ENCODE results near the gene PLEKHB1.
"Not testable (repeated sequence)": the region's sequence is repeated elsewhere in the genome, so short reads cannot be mapped to it uniquely, and the experiment has no call there.

Gene PLEKHB1

DNA sequence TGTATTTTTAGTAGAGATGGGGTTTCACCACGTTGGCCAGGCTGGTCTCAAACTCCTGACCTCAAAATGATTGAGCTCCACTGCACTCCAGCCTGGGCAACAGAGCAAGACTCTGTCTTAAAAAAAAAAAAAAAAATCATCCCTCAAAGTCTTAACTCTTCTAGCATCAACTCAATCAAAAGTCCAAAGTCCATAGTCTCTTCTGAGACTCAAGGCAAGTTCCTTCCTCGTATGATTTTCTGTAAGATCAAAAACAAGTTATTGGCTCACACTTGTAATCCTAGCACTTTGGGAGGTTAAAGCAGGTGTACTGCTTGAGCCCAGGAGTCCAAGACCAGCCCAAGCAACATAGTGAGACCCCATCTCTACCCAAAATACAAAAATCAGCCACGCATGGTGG lies 24.4 kb downstream of the PLEKHB1 start:
- no peak overlapping the region for H3K4me3 ChIP-seq (ENCODE audit: low read depth, low read length)
- TF ChIP-seq, protein P1, sequence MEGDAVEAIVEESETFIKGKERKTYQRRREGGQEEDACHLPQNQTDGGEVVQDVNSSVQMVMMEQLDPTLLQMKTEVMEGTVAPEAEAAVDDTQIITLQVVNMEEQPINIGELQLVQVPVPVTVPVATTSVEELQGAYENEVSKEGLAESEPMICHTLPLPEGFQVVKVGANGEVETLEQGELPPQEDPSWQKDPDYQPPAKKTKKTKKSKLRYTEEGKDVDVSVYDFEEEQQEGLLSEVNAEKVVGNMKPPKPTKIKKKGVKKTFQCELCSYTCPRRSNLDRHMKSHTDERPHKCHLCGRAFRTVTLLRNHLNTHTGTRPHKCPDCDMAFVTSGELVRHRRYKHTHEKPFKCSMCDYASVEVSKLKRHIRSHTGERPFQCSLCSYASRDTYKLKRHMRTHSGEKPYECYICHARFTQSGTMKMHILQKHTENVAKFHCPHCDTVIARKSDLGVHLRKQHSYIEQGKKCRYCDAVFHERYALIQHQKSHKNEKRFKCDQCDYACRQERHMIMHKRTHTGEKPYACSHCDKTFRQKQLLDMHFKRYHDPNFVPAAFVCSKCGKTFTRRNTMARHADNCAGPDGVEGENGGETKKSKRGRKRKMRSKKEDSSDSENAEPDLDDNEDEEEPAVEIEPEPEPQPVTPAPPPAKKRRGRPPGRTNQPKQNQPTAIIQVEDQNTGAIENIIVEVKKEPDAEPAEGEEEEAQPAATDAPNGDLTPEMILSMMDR (IDR thresholded peaks at IDR 0.05; ENCODE audit: insufficient read depth, low read depth, low read length, missing control alignments): no peak
- DNase-seq (ENCODE audit: low read depth): no peak

DNA sequence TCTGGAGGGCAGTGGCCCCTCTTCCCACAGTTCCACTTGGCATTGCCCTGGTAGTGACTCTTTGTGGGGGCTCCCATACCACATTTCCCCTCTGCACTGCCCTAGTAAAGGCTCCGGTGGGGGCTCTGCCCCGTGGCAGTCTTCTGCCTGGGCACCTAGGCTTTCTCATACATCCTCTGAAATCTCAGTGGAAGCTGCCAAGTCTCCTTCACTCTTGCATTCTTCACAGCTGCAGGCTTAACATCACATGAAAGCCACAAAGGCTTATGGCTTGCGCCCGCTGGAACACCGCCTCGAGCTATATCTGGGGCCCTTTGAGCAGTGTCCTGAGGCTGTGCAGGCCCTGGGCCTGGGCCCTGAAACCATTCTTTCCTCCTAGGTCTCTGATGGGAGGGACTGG lies 25.3 kb downstream of the PLEKHB1 start:
- TF ChIP-seq, protein P1 (IDR thresholded peaks at IDR 0.05; ENCODE audit: insufficient read depth, low read depth, low read length, missing control alignments): no peak
- no peak for DNase-seq (ENCODE audit: low read depth)
- no peak overlapping the region for H3K4me3 ChIP-seq (ENCODE audit: low read depth, low read length)

DNA sequence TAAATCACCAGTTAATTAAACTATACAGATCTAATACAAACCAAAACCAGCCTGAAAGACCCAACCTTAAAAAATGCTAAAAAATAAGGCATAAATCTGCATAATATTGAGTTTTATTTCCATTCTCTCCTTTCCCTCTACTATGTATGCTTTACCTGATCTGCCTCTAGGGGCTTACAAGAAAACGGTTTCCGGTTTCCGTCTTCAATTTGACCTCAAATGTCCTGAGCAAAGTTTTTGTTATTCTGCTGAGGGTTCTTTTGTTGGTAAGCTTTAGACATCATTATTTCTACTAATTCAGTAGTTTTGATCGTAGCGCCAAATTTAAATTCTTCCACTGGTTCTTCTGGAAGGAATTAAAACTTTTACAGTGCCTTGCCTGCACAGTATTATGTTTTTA lies 30.2 kb downstream of the PLEKHB1 start:
- not testable (repeated sequence) for H3K4me3 ChIP-seq (ENCODE audit: low read depth, low read length); DNase-seq (ENCODE audit: low read depth)

DNA sequence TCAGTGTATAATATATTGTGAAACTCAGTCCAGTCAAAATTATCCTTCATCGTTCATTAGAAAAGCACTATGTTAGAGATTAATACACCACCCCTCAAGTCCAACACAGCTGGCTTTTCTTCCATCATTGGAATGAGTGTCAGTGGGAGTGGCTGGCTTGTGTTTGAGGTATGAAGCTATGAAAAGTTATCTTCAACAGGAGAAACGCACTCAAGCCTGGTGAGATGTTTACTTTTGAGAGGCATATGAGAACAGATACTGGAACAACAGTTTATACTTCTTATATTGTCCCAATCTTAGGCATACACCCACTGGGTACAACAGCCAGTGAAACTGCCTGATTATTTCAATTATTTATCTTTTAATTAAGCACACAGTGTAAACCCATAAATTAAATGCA lies 34.3 kb downstream of the PLEKHB1 start:
- DNase-seq (ENCODE audit: low read depth): no peak
- TF ChIP-seq, protein P1 (IDR thresholded peaks at IDR 0.05; ENCODE audit: insufficient read depth, low read depth, low read length, missing control alignments): no peak
- H3K4me3 ChIP-seq (ENCODE audit: low read depth, low read length): no peak overlapping the region

DNA sequence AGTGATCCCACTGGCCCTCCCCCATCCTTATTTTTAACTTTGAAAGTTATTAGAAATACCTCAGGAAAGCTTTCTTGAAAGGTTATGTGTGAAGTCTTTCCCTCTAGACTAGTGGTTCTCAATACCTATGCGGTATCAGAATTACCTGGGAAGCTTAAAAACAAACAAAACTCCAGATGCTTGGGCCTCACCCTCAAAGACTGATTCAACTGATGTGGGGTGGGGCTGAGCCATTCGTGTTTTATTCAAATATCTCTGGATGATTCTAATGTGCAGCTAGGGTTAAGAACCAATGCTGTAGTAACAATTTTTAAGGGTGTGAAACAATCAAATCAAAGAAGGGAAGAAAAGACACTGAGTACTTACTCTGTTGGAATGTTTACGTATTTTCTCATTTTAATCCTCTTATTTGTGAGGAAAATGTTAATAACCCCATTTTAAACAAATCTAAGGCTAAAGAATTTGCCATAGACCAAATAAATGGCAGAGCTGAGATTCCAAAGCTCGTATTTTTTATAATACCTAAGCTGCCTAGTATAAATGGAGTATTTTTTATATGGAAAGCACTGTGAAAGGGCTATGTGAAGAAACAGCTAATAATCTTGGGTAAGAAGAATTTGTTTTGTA lies 47.6 kb downstream of the PLEKHB1 start:
- DNase-seq (ENCODE audit: low read depth): no peak
- TF ChIP-seq, protein P1 (IDR thresholded peaks at IDR 0.05; ENCODE audit: insufficient read depth, low read depth, low read length, missing control alignments): no peak
- H3K4me3 ChIP-seq (ENCODE audit: low read depth, low read length): no peak overlapping the region

DNA sequence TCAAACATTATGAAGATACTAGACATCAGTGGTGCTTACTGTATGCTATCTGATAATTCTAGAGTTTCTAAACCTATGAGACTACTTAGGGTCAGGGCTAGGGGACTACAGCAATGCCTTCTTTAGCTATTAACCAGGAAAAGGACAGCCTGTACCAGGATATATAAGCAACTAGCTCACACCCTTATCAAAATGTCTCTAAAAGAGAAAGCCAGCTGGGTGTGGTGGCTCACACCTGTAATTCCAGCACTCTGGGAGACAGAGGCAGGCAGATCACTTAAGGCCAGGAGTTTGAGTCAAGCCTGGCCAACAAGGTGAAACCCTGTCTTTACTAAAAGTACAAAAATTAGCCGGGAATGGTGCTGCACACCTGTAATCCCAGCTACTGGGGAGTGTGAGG lies 58.7 kb downstream of the PLEKHB1 start:
- no peak for DNase-seq (ENCODE audit: low read depth)
- TF ChIP-seq, protein P1 (IDR thresholded peaks at IDR 0.05; ENCODE audit: insufficient read depth, low read depth, low read length, missing control alignments): no peak
- no peak overlapping the region for H3K4me3 ChIP-seq (ENCODE audit: low read depth, low read length)

DNA sequence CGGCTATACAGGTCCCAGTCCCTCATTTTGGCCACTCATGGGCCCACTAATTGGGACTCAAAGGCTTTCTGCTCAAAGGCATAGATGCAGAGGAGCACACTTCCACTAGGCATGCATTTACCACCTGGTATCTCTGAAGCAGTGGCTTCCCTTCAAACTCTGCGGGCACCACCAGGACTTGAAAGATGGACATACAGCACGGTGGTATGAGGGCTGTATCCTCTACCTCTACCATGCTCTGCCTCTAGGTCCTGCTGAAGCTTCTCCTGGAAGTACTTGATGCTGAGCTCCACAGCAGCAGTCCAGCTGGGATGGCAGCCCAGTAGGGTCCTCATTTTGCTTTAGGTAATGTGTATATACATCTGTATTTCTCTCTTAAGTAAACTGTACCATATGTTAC lies 64.6 kb downstream of the PLEKHB1 start:
- no peak overlapping the region for H3K4me3 ChIP-seq (ENCODE audit: low read depth, low read length)
- TF ChIP-seq, protein P1 (IDR thresholded peaks at IDR 0.05; ENCODE audit: insufficient read depth, low read depth, low read length, missing control alignments): no peak
- no peak for DNase-seq (ENCODE audit: low read depth)

All from GM12865 (cell line).